ENCODE measurements around the gene CCNQ.

CCNQ gene

DNA sequence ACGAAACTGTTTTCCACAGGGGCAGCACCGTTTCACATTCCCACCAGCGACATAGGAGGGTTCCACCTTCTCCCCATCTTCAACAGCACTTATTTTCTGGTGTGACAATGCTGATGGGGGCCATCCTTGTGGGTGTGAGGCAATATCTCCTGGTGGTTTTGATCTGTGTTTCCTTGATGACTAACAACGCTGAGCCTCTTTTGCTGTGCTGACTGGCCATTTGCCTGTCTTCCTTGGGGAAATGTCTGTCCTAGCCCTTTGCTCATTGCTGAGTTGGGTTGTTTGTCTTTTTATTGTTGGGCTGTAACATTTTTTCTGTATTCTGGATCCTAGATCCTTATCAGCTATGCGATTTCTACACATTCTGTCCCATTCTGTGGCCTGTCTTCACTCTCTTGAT, 47.8 kb downstream of the CCNQ start:
- Histone ChIP-seq H3K9me2 (replicated peaks; ENCODE audit: low read depth, low read length) (no peaks in the 10 kb centered on the region), H3K79me2 (ENCODE audit: insufficient read depth, low read length) (no peaks in the 10 kb centered on the region), H3K9ac (ENCODE audit: low read depth, low read length, poor library complexity, severe bottlenecking) (no peak overlapping the region), H3K4me2 (ENCODE audit: low read depth, low read length, poor library complexity, severe bottlenecking) (no peak overlapping the region), H3K9me3 (ENCODE audit: insufficient read depth, low read depth, low read length) (no peaks in the 10 kb centered on the region), H3K4me3 (ENCODE audit: low read length, poor library complexity, severe bottlenecking) (no peak overlapping the region), H4K20me1 (ENCODE audit: insufficient read depth, low read length, poor library complexity, severe bottlenecking) (no peaks in the 10 kb centered on the region), H3K4me1 (ENCODE audit: insufficient read depth, low read length, poor library complexity, severe bottlenecking) (no peaks in the 10 kb centered on the region), H3K36me3 (ENCODE audit: insufficient read depth, low read length) (no peaks in the 10 kb centered on the region), H3F3A (ENCODE audit: low read depth) (no peaks in the 10 kb centered on the region), H3K27me3 (ENCODE audit: insufficient read depth, low read length, poor library complexity, severe bottlenecking) (no peaks in the 10 kb centered on the region), H2AFZ (ENCODE audit: low read length) (no peak overlapping the region)
- no peak for TF ChIP-seq EZH2phosphoT487 (IDR thresholded peaks at IDR 0.05; ENCODE audit: borderline replicate concordance)
- TF ChIP-seq, protein P1, sequence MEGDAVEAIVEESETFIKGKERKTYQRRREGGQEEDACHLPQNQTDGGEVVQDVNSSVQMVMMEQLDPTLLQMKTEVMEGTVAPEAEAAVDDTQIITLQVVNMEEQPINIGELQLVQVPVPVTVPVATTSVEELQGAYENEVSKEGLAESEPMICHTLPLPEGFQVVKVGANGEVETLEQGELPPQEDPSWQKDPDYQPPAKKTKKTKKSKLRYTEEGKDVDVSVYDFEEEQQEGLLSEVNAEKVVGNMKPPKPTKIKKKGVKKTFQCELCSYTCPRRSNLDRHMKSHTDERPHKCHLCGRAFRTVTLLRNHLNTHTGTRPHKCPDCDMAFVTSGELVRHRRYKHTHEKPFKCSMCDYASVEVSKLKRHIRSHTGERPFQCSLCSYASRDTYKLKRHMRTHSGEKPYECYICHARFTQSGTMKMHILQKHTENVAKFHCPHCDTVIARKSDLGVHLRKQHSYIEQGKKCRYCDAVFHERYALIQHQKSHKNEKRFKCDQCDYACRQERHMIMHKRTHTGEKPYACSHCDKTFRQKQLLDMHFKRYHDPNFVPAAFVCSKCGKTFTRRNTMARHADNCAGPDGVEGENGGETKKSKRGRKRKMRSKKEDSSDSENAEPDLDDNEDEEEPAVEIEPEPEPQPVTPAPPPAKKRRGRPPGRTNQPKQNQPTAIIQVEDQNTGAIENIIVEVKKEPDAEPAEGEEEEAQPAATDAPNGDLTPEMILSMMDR (conservative IDR thresholded peaks at IDR 0.05; ENCODE audit: low read length), result no peak

- no peaks in the 10 kb centered on the region for H4K20me1 ChIP-seq (ENCODE audit: insufficient read depth, low read length, poor library complexity, severe bottlenecking)
- no peak overlapping the region for H3K4me2 ChIP-seq (ENCODE audit: low read depth, low read length, poor library complexity, severe bottlenecking)
- no peak overlapping the region for H3K4me3 ChIP-seq (ENCODE audit: low read length, poor library complexity, severe bottlenecking)
- no peaks in the 10 kb centered on the region for H3K36me3 ChIP-seq (ENCODE audit: insufficient read depth, low read length)
- H3K4me1 ChIP-seq (ENCODE audit: insufficient read depth, low read length, poor library complexity, severe bottlenecking), result no peaks in the 10 kb centered on the region
- H2AFZ ChIP-seq (ENCODE audit: low read length), result no peak overlapping the region
- no peaks in the 10 kb centered on the region for H3K9me3 ChIP-seq (ENCODE audit: insufficient read depth, low read depth, low read length)
- H3K9ac ChIP-seq (ENCODE audit: low read depth, low read length, poor library complexity, severe bottlenecking), result no peak overlapping the region
- no peak for TF ChIP-seq EZH2phosphoT487 (IDR thresholded peaks at IDR 0.05; ENCODE audit: borderline replicate concordance)
- TF ChIP-seq, protein P1 (conservative IDR thresholded peaks at IDR 0.05; ENCODE audit: low read length), result peak; percentile 43
- H3K9me2 ChIP-seq (replicated peaks; ENCODE audit: low read depth, low read length), result no peaks in the 10 kb centered on the region
- no peaks in the 10 kb centered on the region for H3F3A ChIP-seq (ENCODE audit: low read depth)
- H3K27me3 ChIP-seq (ENCODE audit: insufficient read depth, low read length, poor library complexity, severe bottlenecking), result no peaks in the 10 kb centered on the region
- no peaks in the 10 kb centered on the region for H3K79me2 ChIP-seq (ENCODE audit: insufficient read depth, low read length)
Observed at GRCh38 chrX:153549807-153550206, 49.1 kb downstream of the CCNQ start.

GRCh38 chrX:153549231-153549630, 49.7 kb downstream of the CCNQ start:
- Histone ChIP-seq H2AFZ (ENCODE audit: low read length) (no peak overlapping the region), H3K79me2 (ENCODE audit: insufficient read depth, low read length) (no peaks in the 10 kb centered on the region), H3K27me3 (ENCODE audit: insufficient read depth, low read length, poor library complexity, severe bottlenecking) (no peaks in the 10 kb centered on the region), H3K9ac (ENCODE audit: low read depth, low read length, poor library complexity, severe bottlenecking) (no peak overlapping the region), H4K20me1 (ENCODE audit: insufficient read depth, low read length, poor library complexity, severe bottlenecking) (no peaks in the 10 kb centered on the region), H3K4me2 (ENCODE audit: low read depth, low read length, poor library complexity, severe bottlenecking) (no peak overlapping the region), H3K4me1 (ENCODE audit: insufficient read depth, low read length, poor library complexity, severe bottlenecking) (no peaks in the 10 kb centered on the region), H3K9me2 (replicated peaks; ENCODE audit: low read depth, low read length) (no peaks in the 10 kb centered on the region), H3K36me3 (ENCODE audit: insufficient read depth, low read length) (no peaks in the 10 kb centered on the region), H3F3A (ENCODE audit: low read depth) (no peaks in the 10 kb centered on the region), H3K4me3 (ENCODE audit: low read length, poor library complexity, severe bottlenecking) (no peak overlapping the region), H3K9me3 (ENCODE audit: insufficient read depth, low read depth, low read length) (no peaks in the 10 kb centered on the region)
- no peak for TF ChIP-seq EZH2phosphoT487 (IDR thresholded peaks at IDR 0.05; ENCODE audit: borderline replicate concordance)
- TF ChIP-seq, protein P1 (conservative IDR thresholded peaks at IDR 0.05; ENCODE audit: low read length), result no peak
